ENCODE results near the gene ME3. TPM values are rescaled to one million over a fixed set of nuclear protein-coding genes. Genes with fewer than 3 reads are reported as not detected.
"Not testable (repeated sequence)": the region's sequence is repeated elsewhere in the genome, so short reads cannot be mapped to it uniquely, and the experiment has no call there.

Gene ME3
- total RNA-seq, 1 experiment from 2014 or later, result 5.7 TPM

DNA sequence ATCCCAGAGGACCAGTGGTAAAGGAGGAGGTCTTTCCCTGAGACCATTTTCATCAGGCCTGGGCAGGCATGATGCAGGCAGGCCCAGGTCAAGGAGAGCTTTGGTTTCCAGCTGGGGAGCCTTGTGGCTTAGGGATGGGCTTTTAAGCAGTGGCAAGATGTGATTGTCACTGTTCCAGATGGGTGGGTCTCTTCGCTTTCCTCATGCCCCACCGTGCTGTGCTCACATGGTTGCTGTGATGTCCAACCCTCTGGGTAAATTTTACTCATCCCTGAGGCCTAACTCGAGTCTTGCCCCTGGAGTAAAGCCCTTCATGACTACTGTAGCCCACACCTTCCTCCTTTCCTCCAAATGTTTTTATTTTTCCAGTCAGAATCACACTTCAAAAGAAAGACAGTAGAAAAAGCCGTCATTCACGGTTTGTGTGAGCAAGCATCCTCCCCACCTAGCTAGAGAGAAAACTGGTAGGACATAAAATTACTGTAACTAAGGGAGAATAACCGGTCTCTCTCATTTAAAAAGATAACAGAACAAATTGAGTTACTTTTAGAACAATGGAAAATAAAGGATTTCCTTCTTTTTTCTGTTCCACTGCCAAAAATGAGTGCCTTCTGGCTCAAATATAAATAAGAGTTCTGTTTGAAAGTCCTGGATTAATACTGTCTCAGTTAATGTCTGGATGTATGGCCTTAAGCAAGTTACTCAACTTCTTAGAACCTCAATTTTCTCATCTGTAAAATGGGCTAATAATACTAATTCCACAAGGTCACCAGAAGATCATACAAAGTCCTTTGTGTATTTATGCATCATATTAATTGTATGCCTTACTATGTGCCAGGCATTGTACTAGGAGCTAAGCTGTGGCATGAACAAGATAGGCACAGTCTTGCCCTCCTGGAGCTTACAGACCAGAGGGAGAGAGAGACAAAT, 84.9 kb downstream of the ME3 start:
- DNase-seq (ENCODE audit: low read depth), result no peak

DNA sequence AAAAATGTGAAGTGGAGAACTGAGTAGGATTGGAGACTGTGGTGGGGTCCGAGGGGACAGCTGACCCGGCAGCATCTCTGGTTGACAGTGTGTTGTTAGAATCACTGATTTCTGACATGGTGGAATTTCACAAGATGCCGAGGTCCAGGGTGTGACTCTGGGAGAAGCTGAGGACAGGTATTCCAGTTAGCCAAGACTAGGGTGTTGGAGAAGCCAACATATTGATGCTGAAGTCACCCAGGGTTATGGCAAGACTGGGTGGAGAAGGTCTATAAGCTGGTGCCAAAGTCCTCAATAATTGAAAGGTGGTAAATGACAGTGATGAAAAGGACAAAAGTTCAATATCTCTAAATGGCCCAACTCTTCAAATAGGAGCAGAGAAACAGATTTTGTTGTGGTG, 86.1 kb downstream of the ME3 start:
- DNase-seq (ENCODE audit: low read depth), result no peak

DNA sequence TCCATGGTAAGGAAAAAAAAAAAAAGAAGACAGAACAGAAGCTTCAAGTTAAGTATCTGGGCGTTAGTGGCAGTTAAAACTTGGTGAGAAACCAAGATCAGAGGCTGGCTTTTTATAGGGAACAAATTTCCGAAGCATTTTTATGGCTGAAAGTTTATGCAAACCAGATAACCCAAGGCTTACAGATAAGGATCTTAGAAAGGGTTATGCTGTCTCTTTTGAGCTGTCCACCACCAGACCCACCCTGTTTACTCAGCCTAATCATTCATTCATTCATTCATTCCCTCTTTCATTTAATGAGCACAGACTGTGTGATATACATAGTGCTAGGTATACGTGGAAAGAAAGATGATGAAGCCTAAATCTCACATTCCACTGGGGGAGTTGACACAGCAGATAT, 89.5 kb downstream of the ME3 start:
- DNase-seq (ENCODE audit: low read depth), result no peak

DNA sequence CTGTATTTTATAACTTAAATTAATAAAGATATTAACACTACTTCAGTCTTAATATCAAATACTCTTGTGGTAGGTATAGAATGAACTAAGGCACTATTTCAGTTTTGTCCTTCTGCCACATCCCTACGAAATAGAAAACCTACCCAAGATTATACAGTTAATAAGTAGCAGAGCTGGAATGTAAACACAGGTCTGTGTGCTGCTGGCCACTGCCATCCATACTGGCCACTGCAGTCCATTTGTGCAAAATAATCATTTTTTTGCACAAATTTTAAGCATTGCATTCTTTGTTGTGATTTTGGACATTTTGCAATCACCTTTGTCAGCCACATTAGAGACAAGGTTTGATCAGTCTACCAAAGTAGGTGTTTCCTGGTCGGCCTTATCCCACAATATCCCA, 91.9 kb downstream of the ME3 start:
- no peak for DNase-seq (ENCODE audit: low read depth)

- no peak for DNase-seq (ENCODE audit: low read depth)
Observed at GRCh38 chr11:86579406-86579731, 93.0 kb downstream of the ME3 start.

GRCh38 chr11:86578727-86579405, 93.5 kb downstream of the ME3 start:
- no peak for DNase-seq (ENCODE audit: low read depth)

- DNase-seq (ENCODE audit: low read depth), result peak; percentile 96
Observed at GRCh38 chr11:86577644-86578636, 94.5 kb downstream of the ME3 start.

GRCh38 chr11:86576946-86577624, 95.3 kb downstream of the ME3 start:
- DNase-seq (ENCODE audit: low read depth), result no peak

- DNase-seq (ENCODE audit: low read depth), result no peak
Observed at GRCh38 chr11:86575927-86576326, 96.5 kb downstream of the ME3 start.

DNA sequence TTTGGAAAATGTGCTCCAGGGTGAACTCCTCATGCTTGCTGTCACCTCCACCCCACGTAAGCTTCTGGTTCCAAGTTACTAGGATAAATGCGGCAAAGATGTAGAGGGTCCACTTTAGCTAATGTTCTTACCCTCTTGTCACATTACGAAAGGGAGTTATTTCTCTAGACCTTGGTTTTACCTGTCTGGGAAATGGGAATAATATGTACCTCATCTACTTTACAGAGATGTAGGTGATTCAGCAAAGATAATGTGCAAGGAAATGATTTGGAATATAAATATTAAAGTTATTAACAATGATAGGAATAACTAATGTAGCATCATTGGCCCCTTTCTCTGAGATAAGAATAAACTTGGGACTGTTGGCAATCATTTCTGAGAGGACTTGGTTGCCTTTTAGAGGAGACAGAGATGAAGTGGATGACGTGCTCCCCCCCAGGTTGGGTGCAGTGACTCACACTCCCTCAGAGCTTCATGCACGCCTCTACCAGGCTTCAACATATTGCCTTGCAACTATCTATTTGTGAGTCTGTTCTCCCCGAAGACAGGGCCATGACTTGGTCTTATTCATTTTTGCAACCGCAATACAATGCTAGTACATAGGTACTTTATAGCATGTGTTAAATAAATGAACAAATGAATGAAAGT, 97.1 kb downstream of the ME3 start:
- peak; percentile 89 for DNase-seq (ENCODE audit: low read depth)

- peak; percentile 61 for DNase-seq (ENCODE audit: low read depth)
Observed at GRCh38 chr11:86574493-86575207, 97.8 kb downstream of the ME3 start.

- no peak for DNase-seq (ENCODE audit: low read depth)
Observed at GRCh38 chr11:86571273-86571948, 101.0 kb downstream of the ME3 start.

GRCh38 chr11:86570451-86570850, 102.0 kb downstream of the ME3 start:
- DNase-seq (ENCODE audit: low read depth), result no peak

DNA sequence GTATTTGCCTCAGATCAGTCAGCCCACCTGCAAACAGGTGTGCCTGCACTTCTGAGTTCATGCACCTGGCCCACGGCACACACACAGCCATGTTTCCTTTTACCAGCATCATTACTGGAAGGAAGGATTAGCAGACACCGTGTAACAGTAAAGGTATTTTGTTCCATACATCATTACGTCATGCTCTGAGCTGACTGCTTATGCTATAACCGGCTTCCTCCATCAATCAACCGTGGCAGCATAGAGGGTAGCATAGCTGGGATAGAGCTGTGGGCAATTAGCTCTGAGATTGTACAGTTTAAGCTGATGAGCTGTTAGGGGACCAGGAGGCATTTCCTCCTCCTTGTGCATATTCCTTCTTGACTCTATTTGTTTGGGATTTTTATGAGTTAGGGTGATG, 102.4 kb downstream of the ME3 start:
- no peak for DNase-seq (ENCODE audit: low read depth)

- DNase-seq (ENCODE audit: low read depth), result no peak
Observed at GRCh38 chr11:86569109-86569508, 103.3 kb downstream of the ME3 start.

GRCh38 chr11:86565801-86566312, 106.6 kb downstream of the ME3 start:
- no peak for DNase-seq (ENCODE audit: low read depth)

DNA sequence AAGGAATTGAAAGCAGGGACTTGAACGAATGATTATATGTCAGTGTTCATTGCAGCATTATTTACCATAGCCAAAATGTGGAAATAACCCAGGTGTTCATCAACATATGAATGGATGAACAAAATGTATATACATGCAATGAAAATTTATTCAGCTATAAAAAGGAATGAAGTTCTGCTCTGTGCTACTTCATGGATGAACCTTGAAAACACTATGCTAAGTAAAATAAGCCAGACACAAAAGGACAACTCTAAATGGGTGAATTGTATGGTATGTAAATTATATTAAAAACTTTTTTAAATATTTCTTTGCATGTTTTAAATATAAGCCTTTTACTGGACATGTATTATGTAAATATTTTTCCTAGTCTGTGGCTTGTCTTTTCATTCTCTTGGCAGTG, 107.0 kb downstream of the ME3 start:
- no peak for DNase-seq (ENCODE audit: low read depth)

GRCh38 chr11:86562842-86563241, 109.6 kb downstream of the ME3 start:
- not testable (repeated sequence) for DNase-seq (ENCODE audit: low read depth)

DNA sequence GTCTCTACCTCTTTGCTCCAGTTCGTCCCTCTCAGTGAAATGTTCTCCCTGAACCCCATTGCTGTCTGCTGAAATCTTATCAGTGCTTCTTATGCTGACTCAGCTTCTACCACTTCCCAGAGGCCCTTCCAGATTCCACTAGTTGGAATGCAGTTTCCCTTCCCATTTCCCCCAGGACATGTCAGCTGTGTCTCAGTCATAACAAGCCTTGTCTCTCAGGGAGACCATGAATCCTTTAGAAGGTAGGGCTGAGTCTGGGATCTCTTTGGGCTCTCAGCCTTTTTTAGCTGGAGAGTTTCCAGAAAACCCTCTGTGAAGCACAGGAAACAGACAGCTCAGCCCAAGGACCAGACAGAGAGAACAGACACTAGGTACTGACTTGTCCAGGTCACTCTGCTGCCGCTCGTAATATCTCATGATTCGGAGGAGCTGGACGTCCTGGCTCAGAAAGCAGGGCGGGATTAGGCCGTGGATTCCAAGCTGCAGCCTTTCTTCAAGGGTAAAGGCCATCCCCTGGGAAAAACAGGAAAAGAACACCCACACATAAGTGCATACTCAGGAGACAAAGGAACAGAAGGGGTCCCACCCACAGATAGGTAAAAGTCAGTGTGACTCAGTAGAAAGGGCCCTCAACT, 113.0 kb downstream of the ME3 start:
- DNase-seq (ENCODE audit: low read depth), result peak; percentile 98

All from M059J (cell line).